SJCRH30 (cell line): Measurements from ENCODE around the gene NIPA2. TPM values are rescaled to one million over a fixed set of nuclear protein-coding genes. Genes with fewer than 3 reads are reported as not detected.
"Not testable (repeated sequence)": the region's sequence is repeated elsewhere in the genome, so short reads cannot be mapped to it uniquely, and the experiment has no call there.

Experiments used
- DNase-seq, 2 experiments: peaks; one replicate each; pipeline ENCODE4 v3.0.0-alpha.2; 2015 to 2020
- H3K27ac ChIP-seq: fragments of 250-450 bp; sonication (Bioruptor Pico); 2 replicates; pipeline ENCODE4 v1.5.1; 2020; ENCODE audit warnings: mild to moderate bottlenecking, moderate library complexity
- H3K27me3 ChIP-seq: fragments of 250-450 bp; sonication (Bioruptor Pico); 2 replicates; pipeline ENCODE4 v1.5.1; 2020; ENCODE audit warnings: mild to moderate bottlenecking, moderate library complexity
- H3K36me3 ChIP-seq: fragments of 250-450 bp; sonication (Bioruptor Pico); 2 replicates; pipeline ENCODE4 v1.5.1; 2020; ENCODE audit warnings: mild to moderate bottlenecking, moderate library complexity
- H3K4me1 ChIP-seq: fragments of 250-450 bp; sonication (Bioruptor Pico); 2 replicates; pipeline ENCODE4 v1.5.1; 2020; ENCODE audit warnings: mild to moderate bottlenecking, moderate library complexity
- H3K4me3 ChIP-seq: fragments of 250-450 bp; sonication (Bioruptor Pico); 2 replicates; pipeline ENCODE4 v1.5.1; 2020; ENCODE audit warnings: mild to moderate bottlenecking, moderate library complexity
- H3K9me3 ChIP-seq: fragments of 250-450 bp; sonication (Bioruptor Pico); replicated peaks from 2 replicates; pipeline ENCODE4 v1.5.1; 2020; ENCODE audit warnings: mild to moderate bottlenecking, moderate library complexity
- total RNA-seq: library from RNA; depleted of rRNA; stranded (reverse); fragments of >200 nt; shearing (Covaris generic); gene quantifications from 2 replicates; pipeline ENCODE4 v1.2.3, GENCODE V29; 2014; rRNA removed

NIPA2 gene
- total RNA-seq, result 108 and 110 TPM in 2 replicates

GRCh38 chr15:22838292-22839042, at the start of gene NIPA2:
NIPA2 (plus strand) TSS chr15:22838666; CDS start chr15:22851732, 13,066 bp downstream.
- H3K4me1 ChIP-seq, result no peaks in the 10 kb centered on the region; the same call in 1 of the 2 replicates
- H3K36me3 ChIP-seq, result peaks cover 6% of the 10 kb centered on the region; the same call in 1 of the 2 replicates
- H3K9me3 ChIP-seq, result no peaks in the 10 kb centered on the region
- H3K27ac ChIP-seq, result peak within 1 kb of the TSS; percentile 73
- DNase-seq, result peak; percentile 97 to 98
- H3K27me3 ChIP-seq, result no peaks in the 10 kb centered on the region
- H3K4me3 ChIP-seq, result peak within 1 kb of the TSS; percentile 81

- H3K27me3 ChIP-seq, result no peaks in the 10 kb centered on the region
- no peak overlapping the region for H3K27ac ChIP-seq
- no peak for DNase-seq
- H3K9me3 ChIP-seq, result no peaks in the 10 kb centered on the region
- H3K4me1 ChIP-seq, result no peaks in the 10 kb centered on the region
- H3K36me3 ChIP-seq, result no peaks in the 10 kb centered on the region
- H3K4me3 ChIP-seq, result no peak overlapping the region
These were observed 44.4 kb upstream of the NIPA2 start for GRCh38 chr15:22794063-22794462.

- no peak for DNase-seq
- Histone ChIP-seq H3K9me3 (no peaks in the 10 kb centered on the region), H3K27ac (no peak overlapping the region), H3K36me3 (no peaks in the 10 kb centered on the region), H3K27me3 (no peaks in the 10 kb centered on the region), H3K4me1 (no peaks in the 10 kb centered on the region), H3K4me3 (no peak overlapping the region)
These were observed 43.8 kb upstream of the NIPA2 start for GRCh38 chr15:22794621-22795167.

GRCh38 chr15:22795206-22796063, 43.0 kb upstream of the NIPA2 start:
- Histone ChIP-seq H3K36me3 (no peaks in the 10 kb centered on the region), H3K27ac (no peak overlapping the region), H3K4me1 (no peaks in the 10 kb centered on the region), H3K9me3 (no peaks in the 10 kb centered on the region), H3K4me3 (no peak overlapping the region), H3K27me3 (no peaks in the 10 kb centered on the region)
- no peak for DNase-seq

- Histone ChIP-seq H3K4me3 (no peak overlapping the region), H3K4me1 (no peaks in the 10 kb centered on the region), H3K27ac (no peak overlapping the region), H3K36me3 (no peaks in the 10 kb centered on the region), H3K27me3 (no peaks in the 10 kb centered on the region), H3K9me3 (no peaks in the 10 kb centered on the region)
- DNase-seq, result no peak
These were observed 42.4 kb upstream of the NIPA2 start for GRCh38 chr15:22796079-22796478.

- H3K36me3 ChIP-seq, result no peaks in the 10 kb centered on the region
- no peak overlapping the region for H3K4me3 ChIP-seq
- H3K4me1 ChIP-seq, result no peaks in the 10 kb centered on the region
- H3K27ac ChIP-seq, result no peak overlapping the region
- H3K9me3 ChIP-seq, result no peaks in the 10 kb centered on the region
- no peak for DNase-seq
- H3K27me3 ChIP-seq, result no peaks in the 10 kb centered on the region
These were observed 38.6 kb upstream of the NIPA2 start for GRCh38 chr15:22799902-22800301.

GRCh38 chr15:22803006-22803405, 35.5 kb upstream of the NIPA2 start:
- H3K36me3 ChIP-seq, H3K4me3 ChIP-seq, DNase-seq, H3K9me3 ChIP-seq, H3K27me3 ChIP-seq, H3K4me1 ChIP-seq, H3K27ac ChIP-seq: not testable (repeated sequence)

- H3K36me3 ChIP-seq, result no peaks in the 10 kb centered on the region
- no peak overlapping the region for H3K4me3 ChIP-seq
- no peak overlapping the region for H3K27ac ChIP-seq
- peak in 1 of 2 experiments; percentile 24 for DNase-seq
- no peaks in the 10 kb centered on the region for H3K27me3 ChIP-seq
- no peaks in the 10 kb centered on the region for H3K9me3 ChIP-seq
- no peaks in the 10 kb centered on the region for H3K4me1 ChIP-seq
These were observed 32.3 kb upstream of the NIPA2 start for GRCh38 chr15:22806156-22806555.

- no peaks in the 10 kb centered on the region for H3K4me1 ChIP-seq
- no peaks in the 10 kb centered on the region for H3K27me3 ChIP-seq
- H3K9me3 ChIP-seq, result no peaks in the 10 kb centered on the region
- H3K36me3 ChIP-seq, result no peaks in the 10 kb centered on the region
- H3K4me3 ChIP-seq, result no peak overlapping the region
- no peak for DNase-seq
- H3K27ac ChIP-seq, result no peak overlapping the region
These were observed 31.8 kb upstream of the NIPA2 start for GRCh38 chr15:22806664-22807063.

- H3K4me1 ChIP-seq, DNase-seq, H3K9me3 ChIP-seq, H3K4me3 ChIP-seq, H3K27me3 ChIP-seq, H3K36me3 ChIP-seq, H3K27ac ChIP-seq: not testable (repeated sequence)
These were observed 30.6 kb upstream of the NIPA2 start for GRCh38 chr15:22807831-22808230.

- Histone ChIP-seq H3K4me1 (no peaks in the 10 kb centered on the region), H3K27ac (no peak overlapping the region), H3K4me3 (no peak overlapping the region)
These were observed 30.2 kb upstream of the NIPA2 start for GRCh38 chr15:22808240-22808639.

GRCh38 chr15:22808761-22809280, 29.6 kb upstream of the NIPA2 start:
- H3K4me3 ChIP-seq, result no peak overlapping the region
- no peaks in the 10 kb centered on the region for H3K9me3 ChIP-seq
- no peaks in the 10 kb centered on the region for H3K4me1 ChIP-seq
- H3K27me3 ChIP-seq, result no peaks in the 10 kb centered on the region
- no peak for DNase-seq
- H3K36me3 ChIP-seq, result no peaks in the 10 kb centered on the region
- no peak overlapping the region for H3K27ac ChIP-seq

More at GRCh38 chr15:22808240-22808639, 30.2 kb upstream of the NIPA2 start:
- Histone ChIP-seq H3K27me3 (no peaks in the 10 kb centered on the region), H3K9me3 (no peaks in the 10 kb centered on the region), H3K36me3 (no peaks in the 10 kb centered on the region)
- DNase-seq, result no peak

- Histone ChIP-seq H3K4me3 (no peak overlapping the region), H3K4me1 (no peaks in the 10 kb centered on the region), H3K36me3 (no peaks in the 10 kb centered on the region), H3K27ac (no peak overlapping the region), H3K9me3 (no peaks in the 10 kb centered on the region), H3K27me3 (no peaks in the 10 kb centered on the region)
- DNase-seq, result no peak
These were observed 28.2 kb upstream of the NIPA2 start for GRCh38 chr15:22810033-22810852.

GRCh38 chr15:22810853-22811338, 27.6 kb upstream of the NIPA2 start:
- Histone ChIP-seq H3K4me3 (no peak overlapping the region), H3K27me3 (no peaks in the 10 kb centered on the region), H3K9me3 (no peaks in the 10 kb centered on the region), H3K27ac (no peak overlapping the region), H3K4me1 (no peaks in the 10 kb centered on the region), H3K36me3 (no peaks in the 10 kb centered on the region)
- no peak for DNase-seq
